HG03064 (cell line): ENCODE results near the gene WNT3.
"Not testable (repeated sequence)": the region's sequence is repeated elsewhere in the genome, so short reads cannot be mapped to it uniquely, and the experiment has no call there.

ENCODE experiments used
- ATAC-seq: cut with Tn5 transposase; IDR thresholded peaks from one replicate; pipeline ENCODE4 v1.9.1; 2021; ENCODE audit warnings: low read depth; ENCODE audit not compliant: unreplicated experiment

Gene WNT3

GRCh38 chr17:46818316-46818928 is at the start of gene WNT3:
TSS of gene WNT3 (minus strand) at chr17:46818692. CDS start at chr17:46818597, 95 bp downstream.
- ATAC-seq = no peak

DNA sequence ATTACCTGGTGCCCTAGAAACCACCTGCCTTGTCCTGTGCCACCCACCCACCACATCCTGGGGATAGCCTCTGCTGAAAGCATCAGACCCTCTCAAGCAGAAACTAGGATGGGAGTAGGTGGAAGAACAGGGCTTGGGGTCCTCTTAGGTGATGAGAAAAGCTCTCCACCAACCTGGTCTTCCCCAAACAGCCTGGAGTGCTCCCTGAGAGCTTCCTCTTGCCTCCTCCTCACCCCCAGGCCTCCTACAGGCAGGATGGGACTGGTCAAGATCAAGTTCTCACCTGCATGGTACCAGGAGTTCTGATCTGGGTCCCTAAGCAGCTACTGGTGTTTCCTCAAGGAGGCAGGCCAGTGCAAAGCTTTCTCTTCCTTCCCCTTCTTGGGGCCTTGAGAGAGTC is 48.3 kb upstream of the WNT3 start:
- no peak for ATAC-seq

- ATAC-seq = no peak
Measured at GRCh38 chr17:46866325-46866724, 47.8 kb upstream of the WNT3 start.

DNA sequence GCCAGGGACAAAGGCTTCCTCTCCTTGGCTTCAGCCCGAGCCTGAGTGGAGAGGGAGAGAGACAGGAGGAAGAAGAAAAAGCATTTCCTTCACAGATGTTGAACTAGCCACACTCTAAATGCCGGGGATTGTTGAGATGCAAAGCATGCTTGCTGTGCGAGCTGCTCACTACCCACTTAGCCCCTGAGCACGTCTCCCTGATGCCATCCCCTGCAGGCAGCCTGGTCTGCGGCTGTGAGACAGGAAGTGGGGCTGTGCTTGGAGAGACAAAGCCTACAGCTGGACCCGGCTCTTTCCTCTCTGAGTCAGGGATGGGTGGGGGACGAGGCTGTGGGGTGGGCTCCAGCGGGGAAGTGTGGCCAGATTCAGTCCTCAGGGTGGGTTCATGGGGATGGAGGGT is 46.6 kb upstream of the WNT3 start:
- no peak for ATAC-seq

- ATAC-seq = no peak
Measured at GRCh38 chr17:46863383-46864121, 45.1 kb upstream of the WNT3 start.

DNA sequence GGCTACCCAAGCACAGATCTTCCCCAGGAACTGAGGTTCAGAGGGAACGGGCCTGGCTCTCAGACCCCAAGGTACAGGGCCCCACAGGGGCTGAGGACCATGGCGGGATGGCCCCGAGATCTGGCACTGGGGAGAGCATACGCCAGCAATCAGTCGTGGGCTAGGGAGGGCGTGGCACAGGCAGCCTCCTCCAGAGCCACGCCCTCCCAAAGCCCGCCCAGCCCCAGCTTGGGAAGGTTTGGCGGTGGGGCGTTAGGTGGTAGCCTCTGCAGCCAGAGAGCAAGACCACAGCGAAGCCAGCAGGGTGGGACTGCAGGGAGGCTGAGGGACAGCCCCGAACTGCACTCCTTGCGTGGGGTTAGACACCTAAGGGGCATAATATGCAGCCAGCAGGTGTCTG is 44.5 kb upstream of the WNT3 start:
- no peak for ATAC-seq

GRCh38 chr17:46859996-46860395 is 41.5 kb upstream of the WNT3 start:
- ATAC-seq = no peak

DNA sequence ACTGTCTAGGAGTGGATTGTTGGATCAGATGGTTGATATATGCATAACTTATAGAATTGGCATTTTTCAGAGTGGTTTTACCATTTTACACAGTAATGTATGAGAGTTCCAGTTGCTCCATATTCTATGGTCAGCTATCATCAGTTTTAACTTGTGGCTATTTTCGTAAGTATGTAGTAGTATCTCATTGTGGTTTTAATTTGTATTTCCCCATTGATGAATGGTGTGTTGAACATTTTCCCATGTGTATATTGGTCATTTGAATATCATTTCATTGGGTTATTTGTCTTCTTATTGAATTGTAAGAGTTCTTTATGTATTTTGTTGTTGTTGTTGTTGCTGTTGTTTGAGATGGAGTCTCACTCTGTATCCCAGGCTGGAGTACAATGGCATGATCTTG is 39.1 kb upstream of the WNT3 start:
- no peak for ATAC-seq

GRCh38 chr17:46854948-46855347 is 36.5 kb upstream of the WNT3 start:
- ATAC-seq = no peak

GRCh38 chr17:46854515-46854914 is 36.0 kb upstream of the WNT3 start:
- no peak for ATAC-seq

DNA sequence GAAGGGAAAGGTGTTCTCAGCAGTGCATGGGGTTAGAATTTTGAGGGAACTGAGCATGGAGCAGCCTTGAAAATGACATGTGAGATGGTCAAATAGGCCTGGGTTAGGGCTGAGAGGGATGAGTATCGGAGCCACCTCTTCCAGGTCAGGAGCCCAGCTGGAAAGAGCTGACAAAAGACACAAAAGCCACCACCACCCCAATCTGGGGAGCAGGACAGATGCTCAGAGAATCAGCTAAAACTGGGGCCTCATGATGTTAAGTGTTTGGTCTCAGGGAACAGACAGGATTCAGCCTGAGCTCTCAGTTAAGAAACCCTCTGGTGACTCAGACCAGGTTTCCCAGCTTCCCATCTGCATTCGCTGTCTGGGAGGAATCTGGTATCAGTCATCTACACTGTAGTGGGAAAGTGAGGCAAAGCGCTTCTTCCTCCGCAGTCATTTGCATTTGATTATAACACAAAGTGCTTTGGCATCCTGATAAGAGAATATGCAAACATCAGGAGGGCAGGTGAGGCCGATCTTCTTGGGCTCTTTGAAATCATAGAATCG is 35.5 kb upstream of the WNT3 start:
- ATAC-seq = no peak

DNA sequence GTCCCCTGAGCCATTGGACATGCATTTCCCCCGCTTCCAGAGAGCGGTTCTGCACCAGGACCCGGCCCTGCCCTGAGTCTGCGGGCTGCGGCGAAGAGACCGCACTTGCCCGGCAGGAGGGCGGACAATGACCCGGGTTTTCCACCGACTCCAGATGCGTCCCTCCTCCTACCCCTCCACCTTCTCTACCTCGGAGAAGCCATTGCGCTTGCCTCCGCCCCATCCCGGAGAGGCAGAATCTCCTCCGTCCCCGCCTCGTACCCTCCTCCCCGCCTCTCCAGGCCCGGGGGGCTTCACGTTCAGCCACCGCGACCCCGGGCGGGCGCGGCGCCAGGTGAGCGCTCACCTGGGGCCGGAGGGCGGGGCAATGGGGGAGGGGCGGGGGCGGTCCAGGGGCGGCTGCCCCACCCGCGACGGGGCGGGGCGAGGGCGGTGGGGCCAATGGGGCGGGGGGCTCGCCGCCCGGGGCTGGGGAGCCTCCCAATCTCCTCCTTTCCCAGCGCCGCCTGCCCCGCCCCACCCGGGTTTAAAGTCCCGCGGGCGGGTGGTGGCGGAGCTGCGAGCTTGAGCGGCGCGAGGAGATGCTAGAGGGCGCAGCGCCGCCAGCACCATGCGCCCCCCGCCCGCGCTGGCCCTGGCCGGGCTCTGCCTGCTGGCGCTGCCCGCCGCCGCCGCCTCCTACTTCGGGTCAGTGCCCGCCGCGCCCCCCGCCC is 32.7 kb upstream of the WNT3 start, which contains the start of gene WNT9B:
TSS of gene WNT9B (plus strand) at position 555 of the 713 bp plus-strand sequence. CDS start at position 611, 56 bp downstream.
- no peak for ATAC-seq

DNA sequence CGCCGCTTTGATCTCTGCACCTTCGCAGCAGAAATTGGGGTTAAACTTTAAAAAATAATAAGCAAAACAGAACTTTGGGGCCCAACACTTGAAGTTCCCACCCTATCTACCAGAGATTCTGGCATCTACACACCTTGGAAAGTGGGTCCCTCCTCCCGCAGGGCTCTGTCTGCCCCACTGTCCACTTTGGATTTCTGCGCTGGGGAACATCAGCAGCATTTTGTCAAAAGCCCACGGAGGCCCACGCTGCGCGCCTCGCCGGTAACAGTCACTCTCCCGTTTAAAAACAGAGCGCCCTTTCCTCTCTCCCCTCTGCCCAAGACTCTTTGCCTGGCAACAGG is 32.2 kb upstream of the WNT3 start:
- no peak for ATAC-seq

GRCh38 chr17:46848534-46848933 is 30.0 kb upstream of the WNT3 start:
- ATAC-seq = no peak

- ATAC-seq = no peak
Measured at GRCh38 chr17:46847204-46848191, 29.0 kb upstream of the WNT3 start.

DNA sequence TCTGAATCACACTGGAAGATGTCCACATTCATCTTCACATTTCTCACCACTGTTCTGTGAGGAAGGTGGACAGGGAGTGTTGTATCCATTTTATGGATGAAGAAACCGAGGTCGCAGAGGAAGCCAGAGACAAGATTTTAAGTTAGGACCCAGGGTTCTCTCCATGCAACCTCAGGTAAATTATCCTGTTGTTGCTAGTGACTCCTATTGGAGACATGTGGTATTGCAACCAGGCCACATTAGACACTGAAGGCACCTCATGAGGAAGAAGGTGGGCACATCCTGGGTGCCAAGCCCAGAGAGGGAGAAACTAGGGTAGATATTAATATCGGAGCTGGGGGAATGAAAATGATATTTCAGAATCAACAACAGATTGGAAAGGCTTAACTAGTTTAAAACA is 24.3 kb upstream of the WNT3 start:
- no peak for ATAC-seq

- ATAC-seq = no peak
Measured at GRCh38 chr17:46841561-46842379, 23.3 kb upstream of the WNT3 start.

DNA sequence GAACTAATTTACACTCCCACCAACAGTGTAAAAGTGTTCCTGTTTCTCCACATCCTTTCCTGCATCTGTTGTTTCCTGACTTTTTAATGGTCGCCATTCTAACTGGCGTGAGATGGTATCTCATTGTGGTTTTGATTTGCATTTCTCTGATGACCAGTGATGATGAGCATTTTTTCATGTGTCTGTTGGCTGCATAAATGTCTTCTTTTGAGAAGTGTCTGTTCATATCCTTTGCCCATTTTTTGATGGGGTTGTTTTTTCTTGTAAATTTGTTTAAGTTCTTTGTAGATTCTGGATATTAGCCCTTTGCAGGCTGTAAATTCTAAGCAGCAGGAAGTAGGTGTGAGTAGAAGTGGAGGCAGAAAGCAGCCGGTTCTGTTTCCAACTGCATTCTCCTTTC is 22.1 kb upstream of the WNT3 start:
- not testable (repeated sequence) for ATAC-seq

- ATAC-seq = no peak
Measured at GRCh38 chr17:46839211-46839610, 20.7 kb upstream of the WNT3 start.
